GM19193 (cell line): ENCODE data around the gene TMEM53.

Experiments used
- POLR2A ChIP-seq: IDR thresholded peaks from 4 replicates; pipeline ENCODE4 v1.6.1; 2011; ENCODE audit not compliant: insufficient read depth, insufficient read length; ENCODE audit errors: extremely low read depth

The TMEM53 gene

DNA sequence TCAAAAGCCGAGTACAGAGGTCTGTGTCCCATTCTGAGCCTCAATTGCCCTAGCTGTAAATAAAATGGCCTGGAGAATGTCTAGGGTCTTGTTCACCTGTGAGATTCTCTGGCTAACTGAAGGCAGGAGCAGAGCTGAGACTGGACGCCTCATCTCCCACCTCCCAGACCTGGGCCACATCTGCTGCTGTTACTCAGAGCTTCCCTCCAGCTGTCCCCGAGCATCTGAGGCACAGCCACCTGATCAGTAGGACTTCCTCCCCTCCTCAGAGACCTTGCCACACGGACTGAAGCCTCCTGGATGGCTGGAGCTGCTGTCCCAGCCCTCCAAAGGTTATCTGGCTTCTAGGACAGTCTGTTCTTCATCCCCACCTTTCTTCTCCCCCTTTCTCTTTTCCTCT is 62.4 kb downstream of the TMEM53 start:
- no peak for TF ChIP-seq POLR2A

DNA sequence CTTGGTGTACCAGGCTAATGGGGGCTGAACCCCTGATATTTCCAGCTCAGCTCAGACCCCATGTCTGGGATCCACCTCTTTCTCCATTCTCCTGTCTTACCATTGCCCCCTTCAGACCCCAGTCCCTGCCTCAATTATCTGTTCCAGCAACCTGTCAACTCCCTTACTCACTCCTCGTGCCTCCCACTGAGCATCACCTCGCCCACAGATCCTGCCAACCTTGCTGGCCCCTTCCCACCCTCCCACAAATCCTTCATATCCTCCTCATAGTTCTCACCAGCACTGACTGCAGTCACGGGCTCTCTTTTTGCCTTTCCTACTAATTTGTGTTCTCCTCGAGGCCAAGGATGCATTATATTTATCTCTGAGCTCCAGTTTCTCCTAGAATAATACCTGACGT is 62.9 kb downstream of the TMEM53 start:
- no peak for TF ChIP-seq POLR2A

DNA sequence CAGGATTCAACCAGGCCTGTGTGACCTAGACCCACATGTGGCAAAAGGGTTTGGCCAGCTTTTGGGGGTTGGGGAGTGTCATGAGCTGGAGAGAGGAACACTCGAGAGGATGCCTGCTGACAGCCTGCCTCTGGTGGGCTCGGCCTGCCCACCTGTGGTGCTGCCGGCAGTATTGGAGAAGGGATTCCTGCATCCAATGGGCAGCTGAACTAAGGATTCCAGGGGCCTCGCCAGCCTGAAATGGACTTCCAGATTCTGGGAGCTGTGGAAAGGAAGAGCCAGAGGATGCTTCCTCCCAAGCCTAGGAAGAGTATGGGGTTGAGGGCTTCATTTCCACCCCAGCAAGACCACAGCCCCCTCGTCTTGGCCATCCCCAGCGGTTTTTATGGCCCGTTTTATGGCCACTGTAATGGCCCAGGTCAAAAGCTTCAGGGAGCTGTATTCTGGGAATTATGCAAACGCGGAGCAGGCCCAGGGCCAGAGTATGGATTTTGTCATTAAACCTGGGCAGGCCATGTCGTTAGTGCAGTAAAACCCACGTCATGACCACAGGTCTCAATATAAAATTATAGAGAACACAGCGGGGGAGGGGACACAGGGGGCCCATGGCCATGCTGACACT is 63.6 kb downstream of the TMEM53 start:
- TF ChIP-seq POLR2A, result no peak

DNA sequence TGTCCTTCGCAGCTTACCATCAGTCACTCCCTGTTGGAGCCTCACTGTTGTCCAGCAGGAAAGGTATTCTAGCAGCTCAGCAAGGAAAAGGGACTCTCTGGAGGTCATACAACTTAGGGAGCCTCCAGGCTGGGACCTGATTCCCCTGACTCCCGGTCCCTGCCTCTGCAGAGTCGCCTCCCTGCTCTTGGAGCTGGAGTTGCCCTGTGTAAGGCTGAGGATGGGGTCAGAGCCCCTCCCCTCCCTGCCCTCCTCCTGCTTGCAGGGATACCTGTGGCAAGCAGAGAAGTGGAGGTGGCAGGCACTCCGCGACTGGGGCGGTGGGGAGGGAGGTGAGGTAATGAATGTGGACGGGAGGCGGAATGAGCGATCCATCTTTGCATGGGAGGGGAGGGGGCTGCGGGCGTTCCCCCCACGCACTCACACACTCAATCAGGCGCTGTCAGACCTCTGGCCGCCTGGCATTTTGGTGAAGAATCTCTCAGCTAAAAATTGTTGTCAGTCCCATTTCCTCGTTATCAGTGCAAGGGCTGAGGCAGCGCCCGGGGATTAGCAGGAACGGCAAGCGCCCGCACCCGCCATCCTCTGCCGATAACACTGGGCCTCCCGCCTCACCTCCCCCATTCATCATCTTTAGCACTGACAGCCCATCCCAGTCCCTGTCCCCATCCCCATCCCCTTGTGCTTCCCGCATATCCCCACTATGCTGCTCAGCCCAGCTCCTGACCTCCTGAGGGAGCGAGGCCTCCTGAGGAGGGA is 64.3 kb downstream of the TMEM53 start:
- TF ChIP-seq POLR2A, result no peak

DNA sequence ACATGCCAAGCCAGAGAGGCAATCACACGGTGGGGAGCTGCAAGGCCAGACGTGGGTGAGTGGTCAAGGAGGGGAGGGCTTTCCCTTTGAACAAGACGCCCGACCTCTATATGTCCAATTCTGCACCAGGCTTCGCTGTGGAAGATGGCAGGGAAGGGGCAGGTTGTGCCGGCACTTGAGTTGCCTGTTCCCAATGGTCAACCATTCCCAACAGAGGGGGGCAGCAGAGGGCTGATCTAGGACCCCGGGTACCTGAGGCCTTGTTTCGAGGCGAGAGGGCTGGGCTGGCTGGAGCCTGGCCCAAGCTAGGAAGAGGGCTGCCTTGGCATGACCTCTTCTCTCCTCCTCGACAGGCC is 64.9 kb downstream of the TMEM53 start:
- TF ChIP-seq POLR2A, result no peak

DNA sequence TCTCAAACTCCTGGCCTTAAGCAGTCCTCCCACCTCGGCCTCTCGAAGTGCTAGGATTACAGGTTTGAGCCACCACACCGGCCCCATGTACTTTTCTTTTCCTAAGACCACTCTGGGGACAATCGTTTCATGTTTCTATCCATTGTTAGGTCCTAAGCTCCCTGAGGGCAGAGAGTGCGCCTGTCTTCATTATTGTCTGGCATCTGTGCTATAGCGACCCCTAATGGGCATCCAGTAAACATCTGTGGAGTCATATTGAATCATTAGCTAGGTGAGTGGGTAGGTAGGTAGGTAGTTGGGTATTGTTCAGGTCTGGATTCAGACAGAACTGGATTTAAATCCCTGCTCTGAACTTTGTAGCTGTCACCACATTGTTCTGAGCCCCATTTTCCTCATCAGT is 66.1 kb downstream of the TMEM53 start:
- TF ChIP-seq POLR2A, result no peak

DNA sequence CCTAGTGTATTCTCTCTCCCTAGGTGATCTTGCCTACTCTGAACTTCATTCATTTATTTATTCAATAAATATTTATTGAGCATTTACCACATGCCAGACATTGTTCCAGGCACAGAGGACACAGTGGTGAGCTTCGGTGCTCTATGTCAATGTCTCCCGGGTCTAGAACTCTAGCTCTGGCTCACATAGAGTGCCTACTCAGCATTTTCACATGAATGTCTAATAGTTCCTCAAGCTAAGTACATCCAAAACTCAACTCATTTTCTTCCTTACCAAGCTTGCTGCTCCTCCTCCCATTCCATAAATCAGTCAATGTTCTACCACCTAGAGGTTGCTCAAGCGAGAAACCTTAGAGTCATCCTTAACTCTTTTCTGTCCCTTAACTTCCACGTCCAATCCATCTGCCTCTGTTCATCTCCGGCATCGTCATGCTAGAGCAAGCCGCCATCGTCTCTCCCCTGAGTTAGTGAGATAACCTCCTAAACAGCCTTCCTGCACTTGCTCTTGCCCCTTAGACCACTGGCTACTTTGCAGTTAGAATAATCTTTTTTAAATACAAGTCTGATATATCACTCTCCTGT is 67.5 kb downstream of the TMEM53 start:
- no peak for TF ChIP-seq POLR2A

DNA sequence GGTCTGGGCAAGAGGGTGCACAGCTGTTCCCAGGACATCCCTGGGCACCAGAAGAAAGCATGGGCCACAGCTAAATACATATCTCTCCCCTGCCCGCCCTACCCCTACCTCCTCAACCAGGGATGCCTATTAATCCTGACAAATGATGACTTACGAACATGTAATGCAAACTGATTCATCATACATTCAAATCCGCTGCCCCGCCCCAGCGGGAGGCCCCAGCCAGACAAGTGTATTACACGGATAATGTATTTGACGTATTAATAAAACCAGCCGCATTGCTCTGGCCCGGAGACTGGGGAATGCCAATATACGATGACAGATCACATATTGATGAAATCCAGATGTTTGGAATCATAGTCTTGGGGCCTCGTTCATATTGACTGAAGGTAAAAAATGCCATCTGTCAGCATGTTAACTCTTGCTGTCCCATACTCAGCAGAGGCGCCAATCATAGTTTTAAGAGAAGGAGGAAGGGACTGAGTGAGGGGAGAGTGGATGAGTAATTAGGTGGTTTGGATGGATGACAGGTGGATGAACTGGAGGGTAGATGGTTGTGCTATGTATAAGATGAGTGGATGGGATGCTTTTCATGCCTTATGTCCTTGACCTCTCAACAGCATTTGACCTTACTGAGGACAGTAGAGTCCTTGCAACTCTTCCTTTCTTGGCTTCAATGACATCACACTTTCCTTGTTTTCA is 68.2 kb downstream of the TMEM53 start:
- no peak for TF ChIP-seq POLR2A

DNA sequence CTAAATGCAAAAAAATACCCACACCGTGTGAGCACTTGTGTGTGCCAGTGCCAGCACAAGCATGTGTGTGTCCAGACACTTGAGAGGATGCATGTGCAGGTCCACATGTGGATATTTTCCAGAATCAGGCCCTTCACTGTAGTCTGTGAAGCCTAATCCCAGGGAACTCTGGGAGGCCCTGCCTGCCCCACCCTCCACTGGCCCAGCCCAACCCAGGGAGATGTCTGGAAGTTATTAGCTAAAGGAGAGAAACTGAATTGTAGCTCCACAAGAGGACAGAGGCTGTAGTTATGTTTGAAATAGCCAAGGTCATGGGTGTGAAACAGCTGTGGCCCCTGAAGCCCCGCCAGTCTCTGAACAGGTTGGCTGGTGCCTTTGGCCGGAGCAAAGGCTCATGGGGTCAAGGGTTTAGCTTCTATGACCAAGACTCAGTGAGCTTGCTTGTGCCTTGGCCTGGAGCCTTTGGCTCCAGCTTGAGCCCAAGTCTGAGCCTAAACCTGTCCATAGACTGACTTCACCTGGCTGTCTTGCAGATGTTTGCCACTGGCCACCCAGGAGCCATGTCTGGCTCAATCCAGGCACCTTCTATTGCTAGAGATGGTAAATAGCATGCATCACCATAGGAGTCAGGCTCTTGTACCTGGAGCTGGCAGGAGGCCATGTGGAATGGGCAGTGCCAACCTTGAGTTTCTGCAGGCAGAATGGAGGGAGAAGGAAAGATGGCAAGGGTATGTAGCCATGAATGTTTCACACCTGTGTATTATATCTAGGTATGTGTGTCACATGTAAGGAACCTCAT is 69.9 kb downstream of the TMEM53 start:
- TF ChIP-seq POLR2A, result no peak

DNA sequence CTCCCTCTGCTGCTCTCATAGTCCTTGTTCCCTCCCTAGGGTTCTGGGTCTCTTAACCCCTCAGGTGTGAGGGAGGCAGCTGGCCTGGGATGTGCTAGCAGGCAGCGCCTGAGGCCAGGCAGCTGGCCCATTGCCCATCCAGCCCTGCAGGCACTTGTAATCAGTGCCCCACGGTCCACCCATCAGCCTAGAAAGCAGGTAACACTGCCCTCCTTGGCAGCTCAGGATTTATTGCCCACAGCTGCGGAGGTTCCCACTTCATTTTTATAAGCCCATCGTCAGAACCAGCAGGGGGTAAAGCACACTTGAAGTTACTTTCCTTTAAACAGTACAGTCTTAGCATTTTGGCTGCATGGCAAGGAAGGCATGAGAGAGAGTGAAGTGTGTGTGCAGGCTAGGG is 70.6 kb downstream of the TMEM53 start:
- no peak for TF ChIP-seq POLR2A
